ENCODE measurements around the gene MAST4. TPM values are rescaled to one million over a fixed set of nuclear protein-coding genes. Genes with fewer than 3 reads are reported as not detected.

Gene MAST4
- total and polyA plus RNA-seq, 2 donors (not counting 1 experiment from before 2014, with no cell fraction given): 2.5 to 57.1 TPM

DNA sequence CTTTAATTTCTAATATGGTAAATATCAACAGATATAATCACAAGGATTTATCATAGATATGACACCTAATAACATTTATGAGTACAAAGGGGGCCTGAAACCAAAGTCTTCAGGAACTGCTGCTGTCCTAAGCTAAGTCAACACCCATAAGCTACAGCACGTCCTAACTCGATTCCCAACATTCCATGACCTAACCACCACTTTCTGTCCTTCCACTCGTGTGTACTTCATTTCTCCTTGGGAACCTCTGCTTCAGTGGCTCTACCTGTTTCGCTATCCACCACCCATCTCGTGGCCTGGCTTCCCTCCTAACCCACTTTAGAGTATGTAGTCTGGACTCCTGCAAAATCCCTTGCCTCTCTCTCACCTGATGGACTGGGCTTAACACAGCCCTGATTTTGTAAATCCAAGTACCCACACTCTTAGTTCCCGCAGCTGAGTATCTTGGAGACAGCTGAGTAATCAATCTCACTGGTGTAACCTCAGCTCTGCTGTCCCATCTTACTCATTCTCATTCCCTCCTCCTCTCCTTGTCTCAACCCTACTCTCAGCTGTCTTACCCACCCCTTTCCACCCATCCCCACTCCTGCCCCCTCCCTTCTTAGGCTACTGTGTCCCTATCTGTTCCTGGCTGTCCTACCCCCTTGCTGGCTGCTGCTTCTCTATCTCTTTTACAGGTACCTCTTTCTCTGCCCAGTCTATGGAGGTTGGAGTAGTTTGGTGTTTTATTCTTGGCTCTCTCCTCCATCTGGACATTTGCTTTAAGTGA lies 101.8 kb downstream of the MAST4 start:
- Histone ChIP-seq H3K27me3 (replicated peaks in 1 of 4; ENCODE audit: control extremely low read depth in 1 of 4, control insufficient read depth in 3 of 4, insufficient read depth in 4 of 4, low read length in 3 of 4) (no peaks in the 10 kb centered on the region), H3K9ac (ENCODE audit: low read length) (no peak overlapping the region), H3K4me1 (ENCODE audit: control insufficient read depth in 2 of 2, insufficient read depth in 2 of 2, low read length in 2 of 2) (no peaks in the 10 kb centered on the region), H3K4me2 (replicated peaks; ENCODE audit: low read depth, low read length, poor library complexity, severe bottlenecking) (no peak overlapping the region), H3K9me3 (ENCODE audit: control extremely low read depth in 1 of 3, control insufficient read depth in 2 of 3, insufficient read depth in 1 of 3, low read length in 2 of 3) (peaks cover 0 to 3% (median 3%) of the 10 kb centered on the region in 3 donors), H2AFZ (ENCODE audit: insufficient read depth, low read depth, low read length, poor library complexity, severe bottlenecking) (no peak overlapping the region), H4K20me1 (ENCODE audit: control insufficient read depth, insufficient read depth, low read length, poor library complexity, severe bottlenecking) (no peaks in the 10 kb centered on the region), H3K36me3 (replicated peaks in 1 of 2; ENCODE audit: control extremely low read depth in 1 of 2, control insufficient read depth in 1 of 2, extremely low read depth in 1 of 2, insufficient read depth in 2 of 2, low read length in 1 of 2) (no peaks in the 10 kb centered on the region), H3K4me3 (ENCODE audit: control extremely low read depth in 1 of 5, extremely low read depth in 1 of 5, insufficient read depth in 1 of 5, low read depth in 2 of 5, low read length in 4 of 5) (no peak overlapping the region), H3K27ac (ENCODE audit: low read length in 2 of 2) (no peak overlapping the region), H3K79me2 (ENCODE audit: control insufficient read depth, insufficient read depth, low read length) (no peaks in the 10 kb centered on the region)
- Mint-ChIP-seq H3K9me3 (ENCODE audit: insufficient read depth) (peaks cover 2% of the 10 kb centered on the region), H3K27me3 (no peaks in the 10 kb centered on the region), H3K4me3 (no peak overlapping the region), H3K27ac (no peak overlapping the region), H3K4me1 (peaks cover 4% of the 10 kb centered on the region)
- intact Hi-C loops (cut with micrococcal nuclease): no loop called here
- ChIA-PET CTCF (no interaction called here), POLR2A (no interaction called here)
- TF ChIP-seq CTCF (IDR thresholded peaks at IDR 0.05) (no peak), EZH2 (IDR thresholded peaks at IDR 0.05; ENCODE audit: borderline replicate concordance, insufficient read depth, low read depth, low read length, poor library complexity, severe bottlenecking) (no peak)
- no peak for DNase-seq
- no peak for ATAC-seq (ENCODE audit: low read depth)
- WGBS (ENCODE audit: insufficient coverage): 86% methylated on average over 6 of the region's 6 CpGs

DNA sequence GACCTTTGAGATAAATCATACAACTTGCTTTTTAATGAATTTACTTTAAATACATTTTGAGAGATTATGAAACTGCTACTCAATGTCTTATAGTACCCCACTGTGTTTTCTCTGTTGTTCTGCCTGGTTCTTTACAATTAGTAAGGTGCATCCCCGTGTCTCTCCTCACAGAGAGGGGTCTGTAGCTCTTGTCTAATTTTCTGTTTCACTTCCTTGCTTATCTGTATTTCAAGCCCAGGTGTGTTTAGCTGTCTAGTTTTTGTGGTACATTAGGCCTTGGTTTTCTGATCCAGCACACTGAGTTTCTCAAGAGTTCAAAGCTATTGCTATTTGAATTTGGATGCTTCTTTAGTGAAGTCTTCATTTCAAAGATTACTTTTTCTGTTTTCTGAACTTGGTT lies 105.1 kb downstream of the MAST4 start:
- H3K4me2 ChIP-seq (replicated peaks; ENCODE audit: low read depth, low read length, poor library complexity, severe bottlenecking): no peak overlapping the region
- intact Hi-C loops (cut with micrococcal nuclease): no loop called here

More for the DNA sequence above, 105.1 kb downstream of the MAST4 start:
- no peaks in the 10 kb centered on the region for H3K4me1 ChIP-seq (ENCODE audit: control insufficient read depth in 2 of 2, insufficient read depth in 2 of 2, low read length in 2 of 2)
- no peaks in the 10 kb centered on the region for H4K20me1 ChIP-seq (ENCODE audit: control insufficient read depth, insufficient read depth, low read length, poor library complexity, severe bottlenecking)
- Mint-ChIP-seq H3K4me3 (no peak overlapping the region), H3K4me1 (peaks cover 10% of the 10 kb centered on the region), H3K9me3 (ENCODE audit: insufficient read depth) (peaks cover 2% of the 10 kb centered on the region), H3K27ac (no peak overlapping the region), H3K27me3 (no peaks in the 10 kb centered on the region)
- no peaks in the 10 kb centered on the region for H3K79me2 ChIP-seq (ENCODE audit: control insufficient read depth, insufficient read depth, low read length)
- no peak overlapping the region for H3K4me3 ChIP-seq (ENCODE audit: control extremely low read depth in 1 of 5, extremely low read depth in 1 of 5, insufficient read depth in 1 of 5, low read depth in 2 of 5, low read length in 4 of 5)
- no peaks in the 10 kb centered on the region for H3K36me3 ChIP-seq (replicated peaks in 1 of 2; ENCODE audit: control extremely low read depth in 1 of 2, control insufficient read depth in 1 of 2, extremely low read depth in 1 of 2, insufficient read depth in 2 of 2, low read length in 1 of 2)
- WGBS (ENCODE audit: insufficient coverage): no CpG with 5 or more reads among the region's 1 CpG
- no peaks in the 10 kb centered on the region for H3K9me3 ChIP-seq (ENCODE audit: control extremely low read depth in 1 of 3, control insufficient read depth in 2 of 3, insufficient read depth in 1 of 3, low read length in 2 of 3)
- H3K27ac ChIP-seq (ENCODE audit: low read length in 2 of 2): no peak overlapping the region
- ATAC-seq (ENCODE audit: low read depth) (no peak), DNase-seq (no peak)
- H3K27me3 ChIP-seq (replicated peaks in 1 of 4; ENCODE audit: control extremely low read depth in 1 of 4, control insufficient read depth in 3 of 4, insufficient read depth in 4 of 4, low read length in 3 of 4): no peaks in the 10 kb centered on the region
- POLR2A ChIA-PET: no interaction called here
- H3K9ac ChIP-seq (ENCODE audit: low read length): no peak overlapping the region
- CTCF ChIA-PET: no interaction called here
- no peak for TF ChIP-seq EZH2 (IDR thresholded peaks at IDR 0.05; ENCODE audit: borderline replicate concordance, insufficient read depth, low read depth, low read length, poor library complexity, severe bottlenecking)
- no peak for TF ChIP-seq CTCF (IDR thresholded peaks at IDR 0.05)
- H2AFZ ChIP-seq (ENCODE audit: insufficient read depth, low read depth, low read length, poor library complexity, severe bottlenecking): no peak overlapping the region

All from B cell (primary cell).